HG03103 (cell line): ENCODE results near the gene KLHDC1.
"Not testable (repeated sequence)": the region's sequence is repeated elsewhere in the genome, so short reads cannot be mapped to it uniquely, and the experiment has no call there.

Experiments used
- ATAC-seq: cut with Tn5 transposase; IDR thresholded peaks from one replicate; pipeline ENCODE4 v1.9.1; 2021; ENCODE audit warnings: low read depth; ENCODE audit not compliant: unreplicated experiment

Gene KLHDC1

DNA sequence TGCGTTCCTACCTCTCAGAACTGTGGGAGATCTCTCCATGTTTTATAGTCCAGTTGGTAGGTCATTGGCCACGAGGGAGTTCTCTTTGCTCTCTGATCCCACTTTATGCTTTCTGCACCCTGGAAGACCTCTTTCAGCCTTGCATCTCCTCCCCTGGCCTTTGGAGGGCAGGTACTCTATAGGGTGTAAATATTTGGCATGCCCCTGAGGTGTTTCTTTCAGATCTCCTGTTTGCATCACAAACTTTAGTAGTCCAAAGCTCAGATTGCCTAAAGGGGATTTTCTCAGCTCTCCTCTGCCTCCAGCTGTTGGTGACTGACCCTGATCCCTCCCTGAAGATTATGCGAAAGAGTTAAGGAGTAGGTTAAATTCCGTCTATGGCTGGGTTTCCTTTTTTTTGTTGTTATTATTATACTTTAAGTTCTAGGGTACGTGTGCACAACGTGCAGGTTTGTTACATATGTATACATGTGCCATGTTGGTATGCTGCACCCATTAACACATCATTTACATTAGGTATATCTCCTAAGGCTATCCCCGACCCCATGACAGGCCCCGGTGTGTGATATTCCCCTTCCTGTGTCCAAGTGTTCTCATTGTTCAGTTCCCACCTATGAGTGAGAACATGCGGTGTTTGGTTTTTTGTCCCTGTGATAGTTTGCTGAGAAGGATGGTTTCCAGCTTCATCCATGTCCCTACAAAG lies 29.0 kb downstream of the KLHDC1 start:
- not testable (repeated sequence) for ATAC-seq

DNA sequence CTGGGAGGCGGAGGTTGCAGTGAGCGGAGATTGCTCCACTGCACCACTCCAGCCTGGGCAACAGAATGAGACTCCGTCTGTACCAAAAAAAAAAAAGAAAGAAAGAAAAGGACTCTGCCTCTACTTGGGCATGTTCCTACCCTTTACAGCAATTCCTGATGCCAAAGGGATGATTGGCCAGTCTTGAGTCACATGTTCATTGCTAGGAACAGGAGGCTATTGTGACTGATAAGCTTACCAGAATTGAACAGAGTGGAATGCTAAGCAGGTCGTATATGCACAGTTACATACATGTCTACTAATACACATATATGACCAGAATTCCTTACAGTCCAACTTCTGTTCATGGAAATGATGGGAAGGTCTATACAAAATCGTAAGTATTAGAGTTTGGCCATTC lies 34.3 kb downstream of the KLHDC1 start:
- ATAC-seq, result no peak

GRCh38 chr14:49732896-49733295 lies 40.0 kb downstream of the KLHDC1 start:
- no peak for ATAC-seq

DNA sequence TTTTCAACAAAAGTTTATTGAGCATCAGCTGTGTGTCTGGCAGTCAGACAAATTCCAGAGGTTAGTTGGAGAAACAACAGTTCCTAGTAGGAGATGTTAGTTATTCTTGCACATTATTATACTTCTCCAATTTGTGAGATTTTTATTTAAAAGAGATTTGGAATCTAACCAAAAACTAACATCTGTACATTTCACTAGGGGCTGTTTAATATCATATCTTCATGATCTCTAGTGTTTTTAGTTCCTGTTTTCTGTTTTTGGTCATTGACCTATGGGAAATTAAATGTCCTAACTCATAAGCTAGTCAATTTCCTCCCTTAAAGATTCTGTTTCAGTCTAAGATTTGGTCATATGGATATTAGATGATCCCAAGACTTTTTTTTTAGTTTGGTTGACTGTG lies 40.9 kb downstream of the KLHDC1 start:
- no peak for ATAC-seq

- not testable (repeated sequence) for ATAC-seq
Measured at GRCh38 chr14:49735669-49736068, 42.7 kb downstream of the KLHDC1 start.

DNA sequence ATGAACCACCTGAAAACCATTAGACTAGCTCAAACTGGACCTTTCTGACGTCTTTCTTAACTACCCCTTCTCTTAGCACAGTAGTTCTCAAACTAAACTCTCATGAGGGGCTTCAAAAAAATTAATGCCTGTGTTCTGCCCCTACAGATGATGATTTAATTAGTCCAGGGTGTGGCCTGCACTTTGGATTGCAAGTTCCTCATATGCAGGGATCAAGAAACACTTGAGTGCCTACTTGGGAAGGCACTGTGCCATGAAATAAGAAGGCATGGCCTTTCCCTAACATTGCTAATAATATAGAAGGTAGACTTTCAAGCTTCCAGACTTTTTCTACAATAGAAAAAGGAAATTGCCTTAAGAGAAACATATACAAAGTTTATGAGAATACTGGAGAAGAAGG lies 52.3 kb downstream of the KLHDC1 start:
- ATAC-seq, result no peak

DNA sequence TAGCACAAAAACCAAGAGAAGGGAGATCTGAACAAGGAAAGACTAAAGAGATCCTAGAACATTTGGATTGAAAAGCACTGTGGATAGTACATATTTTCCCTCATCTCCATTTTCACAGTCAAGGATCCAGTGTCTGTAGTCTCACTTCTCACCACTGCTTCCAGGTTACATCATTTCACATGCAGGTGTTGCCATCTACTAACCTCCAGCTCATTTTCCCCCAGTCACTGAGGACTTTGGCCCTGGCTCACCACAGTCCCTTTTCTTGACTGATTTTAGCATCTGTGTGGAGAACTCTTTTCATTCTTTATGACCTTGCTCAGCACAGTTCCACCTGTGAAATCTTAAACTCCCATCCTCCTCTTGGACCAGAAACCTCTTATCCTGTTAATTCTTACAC lies 53.6 kb downstream of the KLHDC1 start:
- ATAC-seq, result not testable (repeated sequence)

GRCh38 chr14:49754570-49755097 lies 61.7 kb downstream of the KLHDC1 start:
- ATAC-seq, result no peak

GRCh38 chr14:49755378-49755777 lies 62.5 kb downstream of the KLHDC1 start:
- no peak for ATAC-seq

GRCh38 chr14:49761839-49762551 lies 69.1 kb downstream of the KLHDC1 start:
- no peak for ATAC-seq

- no peak for ATAC-seq
Measured at GRCh38 chr14:49766839-49767238, 73.9 kb downstream of the KLHDC1 start.

DNA sequence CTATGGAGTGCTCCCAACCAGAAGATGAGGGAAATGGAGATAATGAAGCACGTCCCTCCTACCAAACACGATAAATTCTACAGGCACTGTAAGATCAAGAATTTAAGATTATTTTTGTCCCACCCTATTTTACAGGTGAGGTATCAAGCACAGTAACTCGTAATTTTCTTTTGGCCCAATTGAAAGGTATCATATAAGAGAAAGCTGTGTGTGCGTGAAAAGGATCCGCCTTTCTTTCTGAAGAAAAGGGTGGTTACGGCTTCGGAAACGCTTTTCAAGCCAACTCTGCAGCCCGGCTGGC lies 74.3 kb downstream of the KLHDC1 start:
- ATAC-seq, result no peak

DNA sequence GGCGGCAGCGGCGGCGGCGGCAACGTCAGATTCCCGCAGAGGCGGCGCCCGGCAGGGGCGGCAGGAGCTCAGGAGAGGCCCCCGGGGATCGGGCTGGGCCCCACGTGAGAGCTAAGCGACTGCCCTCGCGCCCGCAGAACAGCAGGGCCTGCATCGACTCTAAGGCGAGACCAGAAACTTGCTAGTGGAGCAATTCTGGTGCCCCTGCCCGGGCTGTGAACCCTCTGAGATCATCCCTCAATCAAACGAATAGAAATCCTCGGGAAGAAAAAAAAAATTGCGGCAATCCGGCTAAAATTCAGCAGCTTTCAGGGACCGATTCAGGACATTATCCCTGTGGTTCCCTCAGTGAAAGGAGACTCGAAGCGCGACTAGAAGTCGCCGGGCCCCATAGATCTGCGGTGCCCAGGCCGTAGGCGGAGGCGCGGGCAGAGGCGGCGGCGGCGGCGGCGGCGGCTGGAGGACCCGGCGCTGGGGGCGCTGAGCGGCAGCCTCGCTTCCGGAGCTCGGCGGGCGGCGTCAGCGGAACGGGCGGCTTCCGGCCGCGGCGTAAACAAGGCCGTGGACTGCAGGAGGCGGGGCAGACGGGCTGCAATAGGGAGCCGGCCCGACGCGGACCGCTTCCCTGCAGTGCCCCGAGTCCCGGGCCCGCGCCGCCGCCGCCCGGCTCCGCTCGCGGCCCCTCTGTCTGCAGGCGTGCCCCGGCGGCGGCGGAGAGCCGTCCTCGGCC lies 74.8 kb downstream of the KLHDC1 start, which contains the start of gene KLHDC2:
Gene KLHDC2, plus strand, starts transcription at position 583 of the 730 bp plus-strand sequence. CDS start 316 bp downstream, outside the sequence.
- ATAC-seq, result peak; percentile 83

- peak; percentile 25 for ATAC-seq
Measured at GRCh38 chr14:49768301-49769121, 75.6 kb downstream of the KLHDC1 start.

GRCh38 chr14:49769171-49769570 lies 76.3 kb downstream of the KLHDC1 start:
- no peak for ATAC-seq

- ATAC-seq, result no peak
Measured at GRCh38 chr14:49769581-49770211, 76.8 kb downstream of the KLHDC1 start.

- no peak for ATAC-seq
Measured at GRCh38 chr14:49770212-49770817, 77.4 kb downstream of the KLHDC1 start.

DNA sequence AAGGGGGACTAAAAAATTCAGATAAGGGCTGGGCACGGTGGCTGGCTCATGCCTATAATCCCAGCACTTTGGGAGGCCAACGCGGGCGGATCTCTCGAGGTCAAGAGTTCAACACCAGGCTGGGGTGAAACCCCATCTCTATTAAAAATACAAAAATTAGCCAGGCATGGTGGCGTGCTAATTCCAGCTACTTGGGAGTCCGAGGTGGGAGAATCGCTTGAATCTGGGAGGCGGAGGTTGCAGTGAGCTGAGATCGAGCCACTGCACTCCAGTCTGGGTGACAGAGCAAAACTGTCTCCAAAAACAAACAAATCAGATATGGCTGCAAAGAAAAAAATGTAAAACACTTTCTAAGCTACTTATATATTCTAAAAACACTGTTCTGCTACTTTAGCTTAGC lies 78.8 kb downstream of the KLHDC1 start:
- ATAC-seq, result not testable (repeated sequence)

GRCh38 chr14:49774106-49774505 lies 81.2 kb downstream of the KLHDC1 start:
- no peak for ATAC-seq

GRCh38 chr14:49778421-49778820 lies 85.5 kb downstream of the KLHDC1 start:
- ATAC-seq, result no peak
